ENCODE data around the gene MPP3. TPM values are rescaled to one million over a fixed set of nuclear protein-coding genes. Genes with fewer than 3 reads are reported as not detected.

The MPP3 gene
- total RNA-seq, 4 donors from 2014 or later: 5.1 to 10.8 (median 7.8) TPM

DNA sequence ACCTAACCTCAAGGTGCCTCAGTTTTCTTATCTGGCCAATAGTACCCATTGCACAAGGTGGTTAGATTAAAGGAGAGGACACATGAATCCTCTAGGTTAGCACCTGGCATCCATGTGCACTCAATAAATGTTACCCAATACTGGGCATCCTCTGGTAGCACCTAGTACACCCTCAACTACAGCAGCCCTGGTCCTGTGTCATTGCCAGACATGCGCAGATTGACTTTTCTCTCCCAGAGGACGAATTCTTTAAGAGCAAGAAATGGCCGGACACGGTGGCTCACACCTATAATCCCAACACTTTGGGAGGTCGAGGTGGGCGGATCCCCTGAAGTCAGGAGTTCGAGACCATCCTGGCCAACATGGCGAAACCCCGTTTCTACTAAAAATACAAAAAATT lies 61.5 kb downstream of the MPP3 start:
- TF ChIP-seq POLR2AphosphoS5 (IDR thresholded peaks at IDR 0.05) (no peak), EP300 (IDR thresholded peaks at IDR 0.05) (no peak), POLR2A (IDR thresholded peaks at IDR 0.05) (no peak)
- TF ChIP-seq, protein P1, sequence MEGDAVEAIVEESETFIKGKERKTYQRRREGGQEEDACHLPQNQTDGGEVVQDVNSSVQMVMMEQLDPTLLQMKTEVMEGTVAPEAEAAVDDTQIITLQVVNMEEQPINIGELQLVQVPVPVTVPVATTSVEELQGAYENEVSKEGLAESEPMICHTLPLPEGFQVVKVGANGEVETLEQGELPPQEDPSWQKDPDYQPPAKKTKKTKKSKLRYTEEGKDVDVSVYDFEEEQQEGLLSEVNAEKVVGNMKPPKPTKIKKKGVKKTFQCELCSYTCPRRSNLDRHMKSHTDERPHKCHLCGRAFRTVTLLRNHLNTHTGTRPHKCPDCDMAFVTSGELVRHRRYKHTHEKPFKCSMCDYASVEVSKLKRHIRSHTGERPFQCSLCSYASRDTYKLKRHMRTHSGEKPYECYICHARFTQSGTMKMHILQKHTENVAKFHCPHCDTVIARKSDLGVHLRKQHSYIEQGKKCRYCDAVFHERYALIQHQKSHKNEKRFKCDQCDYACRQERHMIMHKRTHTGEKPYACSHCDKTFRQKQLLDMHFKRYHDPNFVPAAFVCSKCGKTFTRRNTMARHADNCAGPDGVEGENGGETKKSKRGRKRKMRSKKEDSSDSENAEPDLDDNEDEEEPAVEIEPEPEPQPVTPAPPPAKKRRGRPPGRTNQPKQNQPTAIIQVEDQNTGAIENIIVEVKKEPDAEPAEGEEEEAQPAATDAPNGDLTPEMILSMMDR (IDR thresholded peaks at IDR 0.05): no peak
- Histone ChIP-seq H3K4me3 (no peak overlapping the region), H3K27ac (no peak overlapping the region), H3K36me3 (peaks cover 0 to 93% of the 10 kb centered on the region in 2 donors), H3K4me1 (peaks cover 0 to 43% (median 11%) of the 10 kb centered on the region in 3 donors), H3K9me3 (no peaks in the 10 kb centered on the region), H3K27me3 (no peaks in the 10 kb centered on the region)
- no peak for ATAC-seq
- WGBS, 2 donors (ENCODE audit: low coverage in 1 of 2): 85% methylated on average over 4 of the region's 9 CpGs; no CpG with 5 or more reads in 1 of the 2 donors

DNA sequence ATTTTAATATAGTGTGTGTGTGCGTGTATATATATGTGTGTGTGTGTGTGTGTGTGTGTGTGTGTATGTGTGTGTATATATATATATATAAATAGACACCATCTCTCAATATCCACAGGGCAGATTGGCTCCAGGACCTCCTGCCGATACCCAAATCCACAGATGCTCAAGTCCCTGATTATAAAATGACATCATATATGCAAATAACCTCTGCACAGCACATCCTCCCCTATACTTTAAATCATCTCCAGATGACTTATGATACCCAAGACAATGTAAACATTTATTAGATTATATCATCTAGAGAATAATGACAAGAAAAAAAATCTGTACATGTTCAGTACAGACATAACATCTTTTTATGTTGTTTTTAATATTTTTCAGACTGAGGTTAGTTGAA lies 62.0 kb downstream of the MPP3 start:
- peaks cover 0 to 40% (median 6%) of the 10 kb centered on the region in 3 donors for H3K4me1 ChIP-seq
- H3K27ac ChIP-seq: no peak overlapping the region
- H3K4me3 ChIP-seq: no peak overlapping the region
- H3K36me3 ChIP-seq: peaks cover 0 to 91% of the 10 kb centered on the region in 2 donors
- H3K9me3 ChIP-seq: no peaks in the 10 kb centered on the region
- no peak for ATAC-seq
- WGBS, 2 donors (ENCODE audit: low coverage in 1 of 2): 84 to 100% methylated on average over 1 to 2 of the region's 2 CpGs
- TF ChIP-seq POLR2A (IDR thresholded peaks at IDR 0.05) (no peak), EP300 (IDR thresholded peaks at IDR 0.05) (no peak), POLR2AphosphoS5 (IDR thresholded peaks at IDR 0.05) (no peak)
- TF ChIP-seq, protein P1 (IDR thresholded peaks at IDR 0.05): no peak
- no peaks in the 10 kb centered on the region for H3K27me3 ChIP-seq

DNA sequence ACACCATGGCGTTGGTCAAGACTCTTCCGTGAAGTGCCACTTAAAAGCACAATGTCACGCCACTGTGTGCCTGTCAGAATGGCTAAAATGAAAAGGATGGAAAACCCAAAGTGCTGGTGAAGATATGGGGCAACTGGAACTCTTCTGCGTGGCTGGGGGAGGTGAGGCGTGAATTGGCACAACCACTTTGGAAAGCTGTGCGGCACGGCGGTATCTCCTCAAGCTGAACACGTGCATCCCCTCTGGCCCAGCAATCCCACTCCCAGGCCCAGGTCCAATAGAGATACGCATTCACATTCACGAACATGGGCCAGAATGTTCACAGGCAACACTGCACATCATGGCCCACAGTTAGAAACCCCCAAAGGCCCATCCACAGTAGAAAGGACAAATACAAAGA lies 63.1 kb downstream of the MPP3 start:
- ATAC-seq: no peak

DNA sequence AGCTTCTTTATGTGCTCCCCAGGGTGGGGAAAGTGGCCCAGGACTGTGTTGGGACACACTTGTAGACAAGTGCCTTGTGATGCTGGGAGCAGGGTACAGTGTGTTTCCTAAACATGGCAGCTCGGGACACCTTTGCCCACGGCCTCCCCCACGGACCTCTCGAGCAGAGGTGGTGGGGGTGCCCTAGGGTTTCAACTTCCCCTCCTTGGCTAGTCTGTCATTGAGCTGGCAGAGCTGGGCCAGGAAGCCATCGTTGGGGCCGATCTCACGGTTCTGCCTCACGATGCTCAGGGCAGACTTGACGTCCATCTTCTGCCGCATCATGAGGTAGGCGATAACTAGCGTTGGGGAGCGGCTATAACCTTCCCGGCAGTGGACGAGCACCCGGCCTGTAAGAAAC lies 63.5 kb downstream of the MPP3 start:
- WGBS, 2 donors (ENCODE audit: low coverage in 1 of 2): 94% methylated on average over 3 of the region's 16 CpGs; no CpG with 5 or more reads in 1 of the 2 donors
- Histone ChIP-seq H3K4me1 (peaks cover 0 to 31% (median 3%) of the 10 kb centered on the region in 3 donors), H3K27me3 (no peaks in the 10 kb centered on the region), H3K36me3 (peaks cover 0 to 84% of the 10 kb centered on the region in 2 donors), H3K9me3 (no peaks in the 10 kb centered on the region), H3K4me3 (no peak overlapping the region), H3K27ac (peak overlapping the region in 2 of 4 donors; percentile 26 to 43)
- TF ChIP-seq, protein P1 (IDR thresholded peaks at IDR 0.05): no peak
- TF ChIP-seq EP300 (IDR thresholded peaks at IDR 0.05): no peak
- no peak for TF ChIP-seq POLR2AphosphoS5 (IDR thresholded peaks at IDR 0.05)
- TF ChIP-seq POLR2A (IDR thresholded peaks at IDR 0.05): no peak
- ATAC-seq: no peak

More for the DNA sequence above, 63.1 kb downstream of the MPP3 start:
- Histone ChIP-seq H3K4me1 (peaks cover 0 to 31% (median 3%) of the 10 kb centered on the region in 3 donors), H3K36me3 (peaks cover 0 to 89% of the 10 kb centered on the region in 2 donors), H3K4me3 (no peak overlapping the region), H3K27me3 (no peaks in the 10 kb centered on the region), H3K27ac (no peak overlapping the region), H3K9me3 (no peaks in the 10 kb centered on the region)
- TF ChIP-seq, protein P1 (IDR thresholded peaks at IDR 0.05): no peak
- TF ChIP-seq POLR2A (IDR thresholded peaks at IDR 0.05) (no peak), EP300 (IDR thresholded peaks at IDR 0.05) (no peak), POLR2AphosphoS5 (IDR thresholded peaks at IDR 0.05) (no peak)
- WGBS, 2 donors (ENCODE audit: low coverage in 1 of 2): 85 to 92% methylated on average over 5 to 6 of the region's 11 CpGs

DNA sequence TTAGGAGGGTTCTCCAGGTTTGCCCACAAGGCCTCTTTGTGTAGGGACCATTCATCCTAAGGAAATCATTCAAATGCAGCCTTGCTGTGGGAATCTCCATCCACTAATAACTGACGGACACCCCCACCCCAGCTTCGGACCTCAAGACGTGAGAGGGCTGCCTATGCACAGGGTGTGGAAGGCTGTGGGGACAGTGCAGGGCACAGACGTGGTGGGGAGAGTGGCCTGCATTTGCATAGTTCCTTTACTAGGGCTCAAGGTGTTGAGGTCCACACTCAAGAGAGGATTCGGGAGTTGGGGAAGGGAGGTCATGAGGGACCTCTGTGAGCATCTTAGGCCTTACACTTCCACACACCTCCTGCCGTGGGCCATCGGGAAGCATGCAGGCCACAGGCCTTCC lies 64.0 kb downstream of the MPP3 start:
- Histone ChIP-seq H3K27ac (peak overlapping the region in 3 of 4 donors; percentile 19 to 43 (median 26)), H3K9me3 (no peaks in the 10 kb centered on the region), H3K4me3 (no peak overlapping the region), H3K4me1 (peaks cover 0 to 34% (median 3%) of the 10 kb centered on the region in 3 donors), H3K27me3 (no peaks in the 10 kb centered on the region), H3K36me3 (peaks cover 0 to 80% of the 10 kb centered on the region in 2 donors)
- no peak for ATAC-seq
- WGBS, 2 donors (ENCODE audit: low coverage in 1 of 2): 76 to 90% methylated on average over 2 to 5 of the region's 7 CpGs
- TF ChIP-seq POLR2A (IDR thresholded peaks at IDR 0.05): no peak
- TF ChIP-seq EP300 (IDR thresholded peaks at IDR 0.05): no peak
- TF ChIP-seq POLR2AphosphoS5 (IDR thresholded peaks at IDR 0.05): no peak
